Esophagus squamous epithelium (tissue), 5 donors: ENCODE results near the gene ERMN. TPM values are rescaled to one million over a fixed set of nuclear protein-coding genes. Genes with fewer than 3 reads are reported as not detected.
"Not testable (repeated sequence)": the region's sequence is repeated elsewhere in the genome, so short reads cannot be mapped to it uniquely, and the experiment has no call there.

ENCODE experiments used
- DNase-seq: peaks from one replicate; lab custom pipeline; 2025; lab: John Stamatoyannopoulos, UW
- H3K27ac ChIP-seq, 4 donors: fragments of 200-600 bp; sonication (generic); one replicate each; pipeline ENCODE4 v1.5.1; 2016 to 2019; ENCODE audit warnings: mild to moderate bottlenecking in 1 of 4
- H3K27me3 ChIP-seq, 4 donors: fragments of 200-600 bp; sonication (generic); 1 replicate in 3 of 4; 2 replicates in 1 of 4; pipeline versions ENCODE4 v1.5.1 to v1.6.0; 2017 to 2021; ENCODE audit warnings: antibody characterized with exemption in 1 of 4
- H3K36me3 ChIP-seq, 3 donors: fragments of 200-600 bp; sonication (generic); one replicate each; pipeline ENCODE4 v1.5.1; 2016 to 2019
- H3K4me1 ChIP-seq, 3 donors: fragments of 200-600 bp; sonication (generic); one replicate each; pipeline ENCODE4 v1.5.1; 2017 to 2019
- H3K4me3 ChIP-seq, 4 donors: fragments of 200-600 bp; sonication (generic); 1 replicate in 3 of 4; 2 replicates in 1 of 4; pipeline ENCODE4 v1.5.1; 2016 to 2019; ENCODE audit warnings: mild to moderate bottlenecking in 2 of 4, moderate library complexity in 1 of 4
- H3K9me3 ChIP-seq, 3 donors: fragments of 200-600 bp; sonication (generic); one replicate each; pipeline ENCODE4 v1.5.1; 2016 to 2019
- POLR2A ChIP-seq, 4 donors: fragments of 450-650 bp; IDR thresholded peaks; one replicate each; pipeline ENCODE4 v1.6.1; 2017; ENCODE audit warnings: antibody characterized with exemption in 4 of 4, mild to moderate bottlenecking in 4 of 4, moderate library complexity in 3 of 4
- WGBS, 2 donors: methylation state at CpG; one replicate each; pipeline ENCODE4 v1.1.5; 2018; 5-methylcytosine and 5-hydroxymethylcytosine counted together
- intact Hi-C: fragments of 100-400 bp; cut with DNase I; formaldehyde crosslinking; loops from one replicate; pipeline ENCODE4 v1.15.0; 2022
- total RNA-seq, 4 donors: library from RNA; depleted of rRNA; stranded (reverse); fragments of >200 nt; gene quantifications; one replicate each; pipeline ENCODE4 v1.1.0, GENCODE V29; 2016
- TF ChIP-seq, protein P1 (sequence below), 6 experiments: fragments of 450-650 bp in 4 of 6; fragments of 200-600 bp in 2 of 6; sonication (generic) in 2 of 6; IDR thresholded peaks; one replicate each; pipeline ENCODE4 v1.5.1; 2016 to 2019; ENCODE audit warnings: antibody characterized with exemption in 6 of 6, mild to moderate bottlenecking in 4 of 6, moderate library complexity in 4 of 6
- donor health status: DM: yes; HTN: yes; CAD: no.

ERMN gene, protein sequence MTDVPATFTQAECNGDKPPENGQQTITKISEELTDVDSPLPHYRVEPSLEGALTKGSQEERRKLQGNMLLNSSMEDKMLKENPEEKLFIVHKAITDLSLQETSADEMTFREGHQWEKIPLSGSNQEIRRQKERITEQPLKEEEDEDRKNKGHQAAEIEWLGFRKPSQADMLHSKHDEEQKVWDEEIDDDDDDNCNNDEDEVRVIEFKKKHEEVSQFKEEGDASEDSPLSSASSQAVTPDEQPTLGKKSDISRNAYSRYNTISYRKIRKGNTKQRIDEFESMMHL
- 1 to 10 TPM in 1 of 4 donors, under 1 TPM in 2, not detected in 1; 0.04 to 1.1 (median 0.19) TPM for total RNA-seq

- Histone ChIP-seq H3K4me1 (no peaks in the 10 kb centered on the region), H3K27ac (no peak within 1 kb of the TSS), H3K36me3 (no peaks in the 10 kb centered on the region), H3K4me3 (no peak within 1 kb of the TSS), H3K9me3 (no peaks in the 10 kb centered on the region), H3K27me3 (no peaks in the 10 kb centered on the region)
- intact Hi-C loops: no loop called here
- TF ChIP-seq POLR2A (IDR thresholded peaks at IDR 0.05): no peak
- TF ChIP-seq, protein P1, sequence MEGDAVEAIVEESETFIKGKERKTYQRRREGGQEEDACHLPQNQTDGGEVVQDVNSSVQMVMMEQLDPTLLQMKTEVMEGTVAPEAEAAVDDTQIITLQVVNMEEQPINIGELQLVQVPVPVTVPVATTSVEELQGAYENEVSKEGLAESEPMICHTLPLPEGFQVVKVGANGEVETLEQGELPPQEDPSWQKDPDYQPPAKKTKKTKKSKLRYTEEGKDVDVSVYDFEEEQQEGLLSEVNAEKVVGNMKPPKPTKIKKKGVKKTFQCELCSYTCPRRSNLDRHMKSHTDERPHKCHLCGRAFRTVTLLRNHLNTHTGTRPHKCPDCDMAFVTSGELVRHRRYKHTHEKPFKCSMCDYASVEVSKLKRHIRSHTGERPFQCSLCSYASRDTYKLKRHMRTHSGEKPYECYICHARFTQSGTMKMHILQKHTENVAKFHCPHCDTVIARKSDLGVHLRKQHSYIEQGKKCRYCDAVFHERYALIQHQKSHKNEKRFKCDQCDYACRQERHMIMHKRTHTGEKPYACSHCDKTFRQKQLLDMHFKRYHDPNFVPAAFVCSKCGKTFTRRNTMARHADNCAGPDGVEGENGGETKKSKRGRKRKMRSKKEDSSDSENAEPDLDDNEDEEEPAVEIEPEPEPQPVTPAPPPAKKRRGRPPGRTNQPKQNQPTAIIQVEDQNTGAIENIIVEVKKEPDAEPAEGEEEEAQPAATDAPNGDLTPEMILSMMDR (IDR thresholded peaks at IDR 0.05): no peak
- DNase-seq: no peak
Observed at GRCh38 chr2:157325786-157326185, at the start of gene ERMN. ERMN (minus strand) TSS chr2:157325824; CDS start chr2:157325642, 182 bp downstream.

GRCh38 chr2:157375384-157375783 lies 49.8 kb upstream of the ERMN start:
- H3K36me3 ChIP-seq: no peaks in the 10 kb centered on the region
- peaks cover 0 to 13% (median 4%) of the 10 kb centered on the region in 3 donors for H3K9me3 ChIP-seq
- H3K4me1 ChIP-seq: no peaks in the 10 kb centered on the region
- WGBS, 2 donors: 87 to 92% methylated on average over 1 of the region's 1 CpG
- H3K4me3 ChIP-seq: no peak overlapping the region
- DNase-seq: no peak
- H3K27ac ChIP-seq: no peak overlapping the region
- TF ChIP-seq POLR2A (IDR thresholded peaks at IDR 0.05): no peak
- TF ChIP-seq, protein P1 (IDR thresholded peaks at IDR 0.05): no peak
- H3K27me3 ChIP-seq: no peaks in the 10 kb centered on the region
- intact Hi-C loops: no loop called here

GRCh38 chr2:157368508-157368907 lies 42.9 kb upstream of the ERMN start:
- WGBS, 2 donors: 79 to 88% methylated on average over 7 to 12 of the region's 25 CpGs
- H3K27ac ChIP-seq, H3K27me3 ChIP-seq, H3K36me3 ChIP-seq, H3K4me1 ChIP-seq, DNase-seq, H3K4me3 ChIP-seq, H3K9me3 ChIP-seq: not testable (repeated sequence)
- intact Hi-C loops: loop anchor here (10.0 kb wide), 1 partner anchor 2004 kb away; no protein-coding TSS in a partner anchor

GRCh38 chr2:157367704-157368103 lies 42.1 kb upstream of the ERMN start:
- H3K4me3 ChIP-seq: no peak overlapping the region
- 52 to 60% methylated on average over 1 of the region's 1 CpG for WGBS, 2 donors
- TF ChIP-seq, protein P1 (IDR thresholded peaks at IDR 0.05): no peak
- TF ChIP-seq POLR2A (IDR thresholded peaks at IDR 0.05): no peak
- H3K9me3 ChIP-seq: no peaks in the 10 kb centered on the region
- intact Hi-C loops: loop anchor here (10.0 kb wide), 1 partner anchor 2003 kb away; no protein-coding TSS in a partner anchor
- H3K27ac ChIP-seq: no peak overlapping the region
- no peaks in the 10 kb centered on the region for H3K36me3 ChIP-seq
- H3K27me3 ChIP-seq: no peaks in the 10 kb centered on the region
- no peaks in the 10 kb centered on the region for H3K4me1 ChIP-seq
- DNase-seq: no peak

DNA sequence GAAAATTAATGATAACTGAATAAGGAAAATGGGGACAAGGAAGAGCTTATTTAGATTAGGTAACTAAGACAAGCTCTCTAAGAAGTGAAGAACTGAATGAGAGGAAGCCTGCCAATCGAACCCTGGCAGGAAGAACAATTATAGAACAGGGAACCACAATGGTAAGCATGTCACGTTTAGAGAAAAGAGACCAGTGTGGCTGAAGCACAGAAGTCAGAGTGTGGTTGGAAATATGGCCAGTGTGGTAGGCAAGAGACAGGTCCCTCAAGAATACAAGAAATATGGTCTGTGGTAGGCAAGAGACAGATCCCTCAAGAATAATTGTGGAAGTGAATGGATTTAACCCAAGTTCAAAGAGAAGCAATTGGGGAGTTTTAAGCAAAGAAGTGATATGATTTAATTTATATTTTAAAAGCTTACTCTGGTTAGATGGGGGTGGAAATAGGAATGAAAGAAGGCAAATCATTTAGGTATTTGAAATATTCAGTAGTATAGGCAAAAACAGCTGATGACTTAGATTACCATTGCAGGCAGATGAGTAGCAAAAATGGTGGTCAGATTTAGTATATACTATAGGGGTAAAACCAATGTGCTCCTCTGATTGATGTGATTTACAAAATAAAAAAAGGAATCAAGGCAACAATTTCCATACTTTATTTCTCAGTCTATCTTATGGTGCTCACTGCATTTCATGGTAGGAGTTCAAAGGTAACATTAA lies 38.8 kb upstream of the ERMN start:
- no peak for DNase-seq
- Histone ChIP-seq H3K27ac (no peak overlapping the region), H3K4me3 (no peak overlapping the region), H3K4me1 (no peaks in the 10 kb centered on the region), H3K27me3 (no peaks in the 10 kb centered on the region), H3K36me3 (no peaks in the 10 kb centered on the region), H3K9me3 (peaks cover 0 to 13% (median 0%) of the 10 kb centered on the region in 3 donors)
- WGBS, 2 donors: 36 to 43% methylated on average over 2 of the region's 2 CpGs
- TF ChIP-seq, protein P1 (IDR thresholded peaks at IDR 0.05): no peak
- no peak for TF ChIP-seq POLR2A (IDR thresholded peaks at IDR 0.05)
- intact Hi-C loops: loop anchor here (10.0 kb wide), 1 partner anchor 2000 kb away; no protein-coding TSS in a partner anchor
